Osteoblast (primary cell): ENCODE results near the gene DLG2. TPM values are rescaled to one million over a fixed set of nuclear protein-coding genes. Genes with fewer than 3 reads are reported as not detected.

ENCODE experiments used
- DNase-seq: peaks from one replicate; pipeline ENCODE4 v3.0.0; 2011; ENCODE audit warnings: low spot score, mixed read lengths; ENCODE audit not compliant: insufficient read length; ENCODE audit errors: missing footprints
- H2AFZ ChIP-seq: 2 replicates; pipeline ENCODE4 v1.6.0; 2011; ENCODE audit warnings: mild to moderate bottlenecking, low read length
- H3K27ac ChIP-seq: 2 replicates; pipeline ENCODE4 v1.5.1; 2011; ENCODE audit warnings: mild to moderate bottlenecking, low read depth, low read length, moderate library complexity
- H3K27me3 ChIP-seq: 2 replicates; pipeline ENCODE4 v1.6.0; 2012; ENCODE audit warnings: mild to moderate bottlenecking, control low read depth, inconsistent platforms, low read length, moderate library complexity; ENCODE audit not compliant: insufficient read depth
- H3K36me3 ChIP-seq: 2 replicates; pipeline ENCODE4 v1.5.1; 2011; ENCODE audit warnings: mild to moderate bottlenecking, low read length, control low read depth, moderate library complexity; ENCODE audit not compliant: insufficient read depth
- H3K4me1 ChIP-seq: 2 replicates; pipeline ENCODE4 v1.5.1; 2011; ENCODE audit warnings: mild to moderate bottlenecking, low read length, control low read depth, moderate library complexity; ENCODE audit not compliant: insufficient read depth
- H3K4me2 ChIP-seq: 2 replicates; pipeline ENCODE4 v1.6.0; 2011; ENCODE audit warnings: mild to moderate bottlenecking, low read length; ENCODE audit not compliant: insufficient read depth
- H3K4me3 ChIP-seq: fragments of 200-600 bp; sonication (generic); 3 replicates; pipeline ENCODE4 v1.5.1; 2012; ENCODE audit warnings: mild to moderate bottlenecking, low read length, inconsistent platforms; ENCODE audit not compliant: insufficient read depth
- H3K79me2 ChIP-seq: 2 replicates; pipeline ENCODE4 v1.6.0; 2012; ENCODE audit warnings: mild to moderate bottlenecking, low read length, control low read depth, inconsistent platforms; ENCODE audit not compliant: insufficient read depth
- H3K9me3 ChIP-seq: 2 replicates; pipeline ENCODE4 v1.5.1; 2011; ENCODE audit warnings: low read depth, low read length, control low read depth
- H4K20me1 ChIP-seq: 2 replicates; pipeline ENCODE4 v1.6.0; 2012; ENCODE audit warnings: mild to moderate bottlenecking, low read length, control low read depth; ENCODE audit not compliant: insufficient read depth
- CTCF ChIP-seq: IDR thresholded peaks from 2 replicates; pipeline ENCODE4 v1.5.1; 2011; ENCODE audit warnings: mild to moderate bottlenecking, low read depth, low read length, moderate library complexity; ENCODE audit errors: extremely low read depth
- total RNA-seq: library from RNA; depleted of rRNA; stranded (reverse); fragments of >200 nt; gene quantifications from 2 replicates; pipeline ENCODE4 v1.2.3, GENCODE V29; 2012

The DLG2 gene
- total RNA-seq, 1 donor: 3.3 TPM

- TF ChIP-seq CTCF: no peak
- Histone ChIP-seq H3K9me3 (no peaks in the 10 kb centered on the region), H3K36me3 (no peaks in the 10 kb centered on the region), H3K79me2 (no peaks in the 10 kb centered on the region), H3K4me3 (no peak overlapping the region), H3K27ac (no peak overlapping the region), H4K20me1 (no peaks in the 10 kb centered on the region), H3K27me3 (no peaks in the 10 kb centered on the region), H3K4me1 (no peaks in the 10 kb centered on the region), H3K4me2 (no peak overlapping the region), H2AFZ (no peak overlapping the region)
- no peak for DNase-seq
Measured at GRCh38 chr11:83674102-83674896, 1952.8 kb downstream of the DLG2 start.

GRCh38 chr11:83671289-83671688 is 1955.9 kb downstream of the DLG2 start:
- no peak overlapping the region for H3K4me3 ChIP-seq
- no peaks in the 10 kb centered on the region for H3K9me3 ChIP-seq
- no peaks in the 10 kb centered on the region for H3K79me2 ChIP-seq
- H2AFZ ChIP-seq: no peak overlapping the region
- no peaks in the 10 kb centered on the region for H3K36me3 ChIP-seq
- no peak for DNase-seq
- H3K27me3 ChIP-seq: no peaks in the 10 kb centered on the region
- H3K27ac ChIP-seq: no peak overlapping the region
- no peaks in the 10 kb centered on the region for H3K4me1 ChIP-seq
- TF ChIP-seq CTCF: peak; percentile 34
- H3K4me2 ChIP-seq: no peak overlapping the region
- no peaks in the 10 kb centered on the region for H4K20me1 ChIP-seq

GRCh38 chr11:83666149-83666548 is 1961.0 kb downstream of the DLG2 start:
- DNase-seq: no peak
- H3K27me3 ChIP-seq: no peaks in the 10 kb centered on the region
- no peak overlapping the region for H3K4me2 ChIP-seq
- H3K79me2 ChIP-seq: no peaks in the 10 kb centered on the region
- no peak overlapping the region for H3K4me3 ChIP-seq
- H3K4me1 ChIP-seq: no peaks in the 10 kb centered on the region
- H3K9me3 ChIP-seq: no peaks in the 10 kb centered on the region
- no peaks in the 10 kb centered on the region for H4K20me1 ChIP-seq
- H3K36me3 ChIP-seq: no peaks in the 10 kb centered on the region
- no peak for TF ChIP-seq CTCF
- no peak overlapping the region for H2AFZ ChIP-seq
- no peak overlapping the region for H3K27ac ChIP-seq

GRCh38 chr11:83663988-83664387 is 1963.2 kb downstream of the DLG2 start:
- no peak overlapping the region for H2AFZ ChIP-seq
- no peaks in the 10 kb centered on the region for H3K27me3 ChIP-seq
- no peak overlapping the region for H3K4me2 ChIP-seq
- no peak for DNase-seq
- H3K4me1 ChIP-seq: no peaks in the 10 kb centered on the region
- H3K4me3 ChIP-seq: no peak overlapping the region
- no peak overlapping the region for H3K27ac ChIP-seq
- no peaks in the 10 kb centered on the region for H3K9me3 ChIP-seq
- H3K36me3 ChIP-seq: no peaks in the 10 kb centered on the region
- no peak for TF ChIP-seq CTCF
- no peaks in the 10 kb centered on the region for H3K79me2 ChIP-seq
- H4K20me1 ChIP-seq: no peaks in the 10 kb centered on the region
